HEK293 (cell line): ENCODE results near the gene EDDM13.

Experiments
- CTCF ChIA-PET: fragments of 350-600 bp; formaldehyde crosslinking; extraction: SDS; loops from one replicate; lab custom pipeline; 2021; ENCODE audit warnings: antibody characterized with exemption; lab: Yijun Ruan, JAX
- POLR2A ChIA-PET: fragments of 300-600 bp; formaldehyde crosslinking; extraction: SDS; loops from one replicate; lab custom pipeline; 2020; ENCODE audit warnings: antibody characterized with exemption, inconsistent platforms; lab: Yijun Ruan, JAX
- H3K27ac ChIP-seq: fragments of 200-500 bp; sonication (Bioruptor generic); 2 replicates; pipeline ENCODE4 v1.5.1; 2014; ENCODE audit warnings: low read depth, low read length, control low read depth, inconsistent platforms; ENCODE audit errors: extremely low read depth
- H3K36me3 ChIP-seq, 2 experiments: fragments of 200-500 bp in 1 of 2; sonication (Bioruptor generic) in 1 of 2; 1 replicate in 1 of 2; 2 replicates in 1 of 2; pipeline ENCODE4 v1.5.1; 2014 to 2017; ENCODE audit warnings: inconsistent platforms in 2 of 2, low read length in 2 of 2; ENCODE audit not compliant: control insufficient read depth in 2 of 2, insufficient read depth in 1 of 2
- H3K4me1 ChIP-seq: fragments of 200-500 bp; sonication (Bioruptor generic); 2 replicates; pipeline ENCODE4 v1.5.1; 2014; ENCODE audit warnings: mild to moderate bottlenecking, low read length, inconsistent platforms; ENCODE audit not compliant: control insufficient read depth, insufficient read depth
- H3K4me3 ChIP-seq: 2 replicates; pipeline ENCODE4 v1.5.1; 2011; ENCODE audit warnings: low read depth, mild to moderate bottlenecking, control low read depth, low read length, moderate library complexity
- H3K9me3 ChIP-seq: fragments of 200-500 bp; sonication (Bioruptor generic); 2 replicates; pipeline ENCODE4 v1.5.1; 2014; ENCODE audit warnings: low read depth, low read length, inconsistent platforms; ENCODE audit not compliant: control insufficient read depth, insufficient read depth
- GLIS1 ChIP-seq: fragments of 450-650 bp; formaldehyde crosslinking; IDR thresholded peaks from 2 replicates; pipeline ENCODE4 v1.5.1; 2016; ENCODE audit warnings: missing biosample characterization, missing genetic modification characterization
- IKZF3 ChIP-seq: fragments of 450-650 bp; IDR thresholded peaks from 2 replicates; pipeline ENCODE4 v1.5.0; 2018; ENCODE audit warnings: missing biosample characterization, mild to moderate bottlenecking, missing genetic modification characterization, moderate library complexity
- KLF10 ChIP-seq: fragments of 450-650 bp; IDR thresholded peaks from 2 replicates; pipeline ENCODE4 v1.5.1; 2018; ENCODE audit warnings: missing biosample characterization, mild to moderate bottlenecking, missing genetic modification characterization
- SCRT2 ChIP-seq: fragments of 450-650 bp; formaldehyde crosslinking; IDR thresholded peaks from 2 replicates; pipeline ENCODE4 v1.5.1; 2016; ENCODE audit warnings: missing biosample characterization, missing genetic modification characterization
- YY1 ChIP-seq: fragments of 450-650 bp; formaldehyde crosslinking; IDR thresholded peaks from 2 replicates; pipeline ENCODE4 v1.5.1; 2018; ENCODE audit warnings: missing biosample characterization, missing genetic modification characterization
- YY2 ChIP-seq: fragments of 450-650 bp; formaldehyde crosslinking; IDR thresholded peaks from 2 replicates; pipeline ENCODE4 v1.5.1; 2016; ENCODE audit warnings: missing biosample characterization, missing genetic modification characterization
- ZBTB17 ChIP-seq: fragments of 450-650 bp; formaldehyde crosslinking; IDR thresholded peaks from 2 replicates; pipeline ENCODE4 v1.5.1; 2016; ENCODE audit warnings: missing biosample characterization, missing genetic modification characterization
- ZBTB21 ChIP-seq: fragments of 450-650 bp; formaldehyde crosslinking; IDR thresholded peaks from 2 replicates; pipeline ENCODE4 v1.5.1; 2017; ENCODE audit warnings: missing biosample characterization, missing genetic modification characterization
- ZNF2 ChIP-seq: fragments of 450-650 bp; formaldehyde crosslinking; IDR thresholded peaks from 2 replicates; pipeline ENCODE4 v1.5.1; 2016; ENCODE audit warnings: missing biosample characterization, missing genetic modification characterization
- ZNF239 ChIP-seq: fragments of 450-650 bp; formaldehyde crosslinking; IDR thresholded peaks from 2 replicates; pipeline ENCODE4 v1.5.1; 2016; ENCODE audit warnings: missing biosample characterization, missing genetic modification characterization
- ZNF24 ChIP-seq: fragments of 450-650 bp; formaldehyde crosslinking; IDR thresholded peaks from 2 replicates; pipeline ENCODE4 v1.5.1; 2016; ENCODE audit warnings: missing biosample characterization, missing genetic modification characterization
- ZNF302 ChIP-seq: fragments of 450-650 bp; formaldehyde crosslinking; IDR thresholded peaks from 2 replicates; pipeline ENCODE4 v1.5.1; 2016; ENCODE audit warnings: missing biosample characterization, missing genetic modification characterization, low read depth
- TF ChIP-seq, protein P1 (sequence below): fragments of 450-650 bp; formaldehyde crosslinking; IDR thresholded peaks from 2 replicates; pipeline ENCODE4 v1.5.1; 2016; ENCODE audit warnings: missing biosample characterization, missing genetic modification characterization
- TF ChIP-seq, protein P2 (sequence below): fragments of 450-650 bp; formaldehyde crosslinking; IDR thresholded peaks from 2 replicates; pipeline ENCODE4 v1.5.1; 2016; ENCODE audit warnings: missing biosample characterization, missing genetic modification characterization
- TF ChIP-seq, protein P3 (sequence below): fragments of 450-650 bp; formaldehyde crosslinking; IDR thresholded peaks from 2 replicates; pipeline ENCODE4 v1.5.1; 2016; ENCODE audit warnings: missing biosample characterization, missing genetic modification characterization
- TF ChIP-seq, protein P4 (sequence below): fragments of 450-650 bp; formaldehyde crosslinking; IDR thresholded peaks from 2 replicates; pipeline ENCODE4 v1.5.1; 2016; ENCODE audit warnings: missing biosample characterization, missing genetic modification characterization
- TF ChIP-seq, protein P5 (sequence below): fragments of 450-650 bp; formaldehyde crosslinking; conservative IDR thresholded peaks from 2 replicates; pipeline ENCODE4 v1.5.1; 2016; ENCODE audit warnings: low read depth, missing biosample characterization, missing genetic modification characterization

EDDM13 gene

DNA sequence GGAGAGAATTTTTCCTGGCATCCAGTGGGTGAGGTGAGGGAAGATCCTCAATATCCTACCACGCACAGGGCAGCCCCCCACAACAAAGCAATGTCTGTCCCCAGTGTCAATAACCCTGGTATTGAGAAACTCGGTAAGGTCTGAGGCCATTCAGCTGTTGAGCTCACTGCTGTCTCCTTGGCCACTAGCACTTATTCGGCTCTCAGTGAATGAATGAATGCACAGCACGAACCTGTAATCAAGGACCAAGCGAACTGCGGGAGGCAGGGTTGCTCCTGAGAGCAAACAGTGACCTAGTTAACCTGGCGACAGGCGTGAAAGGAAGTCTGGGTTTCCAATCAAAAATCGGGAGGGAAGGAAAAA lies 41.5 kb downstream of the EDDM13 start:
- H3K4me1 ChIP-seq, result 0 out of 2 replicates have a peak, but pooled peaks cover 2% of the 10 kb centered on the region
- ChIA-PET POLR2A (interaction anchor here (0.9 to 2.0 kb wide), 3 partner anchors 54 to 690 kb away, joined by 3 to 4 read pairs (median 4); partner anchors contain the start of genes ZNF444 and ZNF784), CTCF (interaction anchor here (0.6 to 1.7 kb wide), 7 partner anchors 19 to 809 kb away, joined by 3 to 6 read pairs (median 3); no protein-coding TSS in a partner anchor)
- H3K27ac ChIP-seq, result peak overlapping the region; percentile 90; the same call in 1 of the 2 replicates
- TF ChIP-seq SCRT2 (tag by site-specific recombination) (peak; percentile 21; the same call in 1 of the 2 replicates), ZNF239 (tag by site-specific recombination) (no peak), GLIS1 (0 out of 2 replicates have a peak, but pooled peaks have one; percentile 8), ZNF24 (tag by site-specific recombination) (peak; percentile 79; the same call in 1 of the 2 replicates), ZNF302 (tag by site-specific recombination) (no peak), YY1 (tag by site-specific recombination) (no peak)
- peaks cover 0 to 29% of the 10 kb centered on the region in 2 experiments; a peak in 2 of 3 replicates for H3K36me3 ChIP-seq
- peak overlapping the region; percentile 100 for H3K4me3 ChIP-seq
- H3K9me3 ChIP-seq, result no peaks in the 10 kb centered on the region

DNA sequence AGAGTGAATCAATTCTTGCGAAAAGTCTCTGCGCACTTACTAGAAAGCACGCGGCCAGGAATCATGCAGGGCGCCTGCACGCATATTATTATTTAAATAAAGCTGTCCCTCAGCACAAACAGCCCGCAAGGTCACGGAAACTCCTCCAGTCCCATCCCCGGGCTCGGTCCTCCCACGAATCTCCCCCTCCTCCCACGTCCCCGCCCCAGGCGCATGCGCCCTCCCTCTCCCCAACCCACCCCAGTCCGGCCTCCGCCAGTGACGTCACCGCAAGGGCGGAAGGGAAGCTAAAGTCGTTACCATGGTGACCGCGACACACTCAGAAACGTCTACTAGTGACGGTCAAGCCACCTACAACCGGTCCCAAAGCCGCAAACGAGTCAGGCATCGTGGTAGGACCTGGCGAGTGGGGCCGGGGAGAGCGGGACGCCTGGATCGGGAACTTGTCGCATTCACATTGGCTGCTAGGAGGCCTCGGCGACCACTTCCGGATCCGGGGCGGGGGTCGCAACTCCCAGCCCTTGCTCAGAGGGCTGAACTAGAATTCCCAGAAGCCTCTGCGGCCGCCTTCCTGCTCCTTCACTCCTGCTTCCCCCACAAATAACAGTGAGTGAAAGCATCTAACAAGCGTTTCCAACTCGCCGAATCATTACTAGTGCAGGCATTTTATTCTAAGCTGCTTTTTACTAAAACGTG lies 42.0 kb downstream of the EDDM13 start, which contains the start of gene ZSCAN5A:
ZSCAN5A (minus strand) TSS at position 459 of the 696 bp plus-strand sequence. CDS start 89,793 bp downstream, outside the sequence.
- H3K27ac ChIP-seq, result peak within 1 kb of the TSS; percentile 90
- H3K4me1 ChIP-seq, result 0 out of 2 replicates have a peak, but pooled peaks cover 2% of the 10 kb centered on the region
- H3K9me3 ChIP-seq, result no peaks in the 10 kb centered on the region
- CTCF ChIA-PET, result interaction anchor here (0.6 to 1.7 kb wide), 7 partner anchors 9 to 810 kb away, joined by 3 to 6 read pairs (median 3); no protein-coding TSS in a partner anchor
- POLR2A ChIA-PET, result interaction anchor here (0.5 to 2.0 kb wide), 9 partner anchors 32 to 1593 kb away, joined by 3 to 11 read pairs (median 4); partner anchors contain the start of genes ZNF444, ZNF784 and ZNF787
- H3K36me3 ChIP-seq, result peaks cover 0 to 28% of the 10 kb centered on the region in 2 experiments; a peak in 2 of 3 replicates
- H3K4me3 ChIP-seq, result peak within 1 kb of the TSS; percentile 100
- peak; percentile 50; the same call in 1 of the 2 replicates for TF ChIP-seq YY2 (tag by site-specific recombination)
- TF ChIP-seq IKZF3 (tag by site-specific recombination), result no peak
- TF ChIP-seq KLF10 (tag by site-specific recombination), result peak; percentile 81
- TF ChIP-seq, protein P1, sequence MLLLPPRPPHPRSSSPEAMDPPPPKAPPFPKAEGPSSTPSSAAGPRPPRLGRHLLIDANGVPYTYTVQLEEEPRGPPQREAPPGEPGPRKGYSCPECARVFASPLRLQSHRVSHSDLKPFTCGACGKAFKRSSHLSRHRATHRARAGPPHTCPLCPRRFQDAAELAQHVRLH (tag by site-specific recombination), result peak; percentile 88
- TF ChIP-seq, protein P2, sequence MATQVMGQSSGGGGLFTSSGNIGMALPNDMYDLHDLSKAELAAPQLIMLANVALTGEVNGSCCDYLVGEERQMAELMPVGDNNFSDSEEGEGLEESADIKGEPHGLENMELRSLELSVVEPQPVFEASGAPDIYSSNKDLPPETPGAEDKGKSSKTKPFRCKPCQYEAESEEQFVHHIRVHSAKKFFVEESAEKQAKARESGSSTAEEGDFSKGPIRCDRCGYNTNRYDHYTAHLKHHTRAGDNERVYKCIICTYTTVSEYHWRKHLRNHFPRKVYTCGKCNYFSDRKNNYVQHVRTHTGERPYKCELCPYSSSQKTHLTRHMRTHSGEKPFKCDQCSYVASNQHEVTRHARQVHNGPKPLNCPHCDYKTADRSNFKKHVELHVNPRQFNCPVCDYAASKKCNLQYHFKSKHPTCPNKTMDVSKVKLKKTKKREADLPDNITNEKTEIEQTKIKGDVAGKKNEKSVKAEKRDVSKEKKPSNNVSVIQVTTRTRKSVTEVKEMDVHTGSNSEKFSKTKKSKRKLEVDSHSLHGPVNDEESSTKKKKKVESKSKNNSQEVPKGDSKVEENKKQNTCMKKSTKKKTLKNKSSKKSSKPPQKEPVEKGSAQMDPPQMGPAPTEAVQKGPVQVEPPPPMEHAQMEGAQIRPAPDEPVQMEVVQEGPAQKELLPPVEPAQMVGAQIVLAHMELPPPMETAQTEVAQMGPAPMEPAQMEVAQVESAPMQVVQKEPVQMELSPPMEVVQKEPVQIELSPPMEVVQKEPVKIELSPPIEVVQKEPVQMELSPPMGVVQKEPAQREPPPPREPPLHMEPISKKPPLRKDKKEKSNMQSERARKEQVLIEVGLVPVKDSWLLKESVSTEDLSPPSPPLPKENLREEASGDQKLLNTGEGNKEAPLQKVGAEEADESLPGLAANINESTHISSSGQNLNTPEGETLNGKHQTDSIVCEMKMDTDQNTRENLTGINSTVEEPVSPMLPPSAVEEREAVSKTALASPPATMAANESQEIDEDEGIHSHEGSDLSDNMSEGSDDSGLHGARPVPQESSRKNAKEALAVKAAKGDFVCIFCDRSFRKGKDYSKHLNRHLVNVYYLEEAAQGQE (tag by site-specific recombination), result no peak
- TF ChIP-seq, protein P3, sequence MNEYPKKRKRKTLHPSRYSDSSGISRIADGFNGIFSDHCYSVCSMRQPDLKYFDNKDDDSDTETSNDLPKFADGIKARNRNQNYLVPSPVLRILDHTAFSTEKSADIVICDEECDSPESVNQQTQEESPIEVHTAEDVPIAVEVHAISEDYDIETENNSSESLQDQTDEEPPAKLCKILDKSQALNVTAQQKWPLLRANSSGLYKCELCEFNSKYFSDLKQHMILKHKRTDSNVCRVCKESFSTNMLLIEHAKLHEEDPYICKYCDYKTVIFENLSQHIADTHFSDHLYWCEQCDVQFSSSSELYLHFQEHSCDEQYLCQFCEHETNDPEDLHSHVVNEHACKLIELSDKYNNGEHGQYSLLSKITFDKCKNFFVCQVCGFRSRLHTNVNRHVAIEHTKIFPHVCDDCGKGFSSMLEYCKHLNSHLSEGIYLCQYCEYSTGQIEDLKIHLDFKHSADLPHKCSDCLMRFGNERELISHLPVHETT (tag by site-specific recombination), result 0 out of 2 replicates have a peak, but pooled peaks have one; percentile 21
- TF ChIP-seq, protein P4, sequence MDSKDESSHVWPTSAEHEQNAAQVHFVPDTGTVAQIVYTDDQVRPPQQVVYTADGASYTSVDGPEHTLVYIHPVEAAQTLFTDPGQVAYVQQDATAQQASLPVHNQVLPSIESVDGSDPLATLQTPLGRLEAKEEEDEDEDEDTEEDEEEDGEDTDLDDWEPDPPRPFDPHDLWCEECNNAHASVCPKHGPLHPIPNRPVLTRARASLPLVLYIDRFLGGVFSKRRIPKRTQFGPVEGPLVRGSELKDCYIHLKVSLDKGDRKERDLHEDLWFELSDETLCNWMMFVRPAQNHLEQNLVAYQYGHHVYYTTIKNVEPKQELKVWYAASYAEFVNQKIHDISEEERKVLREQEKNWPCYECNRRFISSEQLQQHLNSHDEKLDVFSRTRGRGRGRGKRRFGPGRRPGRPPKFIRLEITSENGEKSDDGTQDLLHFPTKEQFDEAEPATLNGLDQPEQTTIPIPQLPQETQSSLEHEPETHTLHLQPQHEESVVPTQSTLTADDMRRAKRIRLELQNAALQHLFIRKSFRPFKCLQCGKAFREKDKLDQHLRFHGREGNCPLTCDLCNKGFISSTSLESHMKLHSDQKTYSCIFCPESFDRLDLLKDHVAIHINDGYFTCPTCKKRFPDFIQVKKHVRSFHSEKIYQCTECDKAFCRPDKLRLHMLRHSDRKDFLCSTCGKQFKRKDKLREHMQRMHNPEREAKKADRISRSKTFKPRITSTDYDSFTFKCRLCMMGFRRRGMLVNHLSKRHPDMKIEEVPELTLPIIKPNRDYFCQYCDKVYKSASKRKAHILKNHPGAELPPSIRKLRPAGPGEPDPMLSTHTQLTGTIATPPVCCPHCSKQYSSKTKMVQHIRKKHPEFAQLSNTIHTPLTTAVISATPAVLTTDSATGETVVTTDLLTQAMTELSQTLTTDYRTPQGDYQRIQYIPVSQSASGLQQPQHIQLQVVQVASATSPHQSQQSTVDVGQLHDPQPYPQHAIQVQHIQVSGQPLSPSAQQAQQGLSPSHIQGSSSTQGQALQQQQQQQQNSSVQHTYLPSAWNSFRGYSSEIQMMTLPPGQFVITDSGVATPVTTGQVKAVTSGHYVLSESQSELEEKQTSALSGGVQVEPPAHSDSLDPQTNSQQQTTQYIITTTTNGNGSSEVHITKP (tag by site-specific recombination), result peak; percentile 68
- TF ChIP-seq ZBTB17 (tag by site-specific recombination), result no peak
- TF ChIP-seq, protein P5, sequence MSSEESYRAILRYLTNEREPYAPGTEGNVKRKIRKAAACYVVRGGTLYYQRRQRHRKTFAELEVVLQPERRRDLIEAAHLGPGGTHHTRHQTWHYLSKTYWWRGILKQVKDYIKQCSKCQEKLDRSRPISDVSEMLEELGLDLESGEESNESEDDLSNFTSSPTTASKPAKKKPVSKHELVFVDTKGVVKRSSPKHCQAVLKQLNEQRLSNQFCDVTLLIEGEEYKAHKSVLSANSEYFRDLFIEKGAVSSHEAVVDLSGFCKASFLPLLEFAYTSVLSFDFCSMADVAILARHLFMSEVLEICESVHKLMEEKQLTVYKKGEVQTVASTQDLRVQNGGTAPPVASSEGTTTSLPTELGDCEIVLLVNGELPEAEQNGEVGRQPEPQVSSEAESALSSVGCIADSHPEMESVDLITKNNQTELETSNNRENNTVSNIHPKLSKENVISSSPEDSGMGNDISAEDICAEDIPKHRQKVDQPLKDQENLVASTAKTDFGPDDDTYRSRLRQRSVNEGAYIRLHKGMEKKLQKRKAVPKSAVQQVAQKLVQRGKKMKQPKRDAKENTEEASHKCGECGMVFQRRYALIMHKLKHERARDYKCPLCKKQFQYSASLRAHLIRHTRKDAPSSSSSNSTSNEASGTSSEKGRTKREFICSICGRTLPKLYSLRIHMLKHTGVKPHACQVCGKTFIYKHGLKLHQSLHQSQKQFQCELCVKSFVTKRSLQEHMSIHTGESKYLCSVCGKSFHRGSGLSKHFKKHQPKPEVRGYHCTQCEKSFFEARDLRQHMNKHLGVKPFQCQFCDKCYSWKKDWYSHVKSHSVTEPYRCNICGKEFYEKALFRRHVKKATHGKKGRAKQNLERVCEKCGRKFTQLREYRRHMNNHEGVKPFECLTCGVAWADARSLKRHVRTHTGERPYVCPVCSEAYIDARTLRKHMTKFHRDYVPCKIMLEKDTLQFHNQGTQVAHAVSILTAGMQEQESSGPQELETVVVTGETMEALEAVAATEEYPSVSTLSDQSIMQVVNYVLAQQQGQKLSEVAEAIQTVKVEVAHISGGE (tag by site-specific recombination), result peak; percentile 95
- TF ChIP-seq ZBTB21, result peak; percentile 93
- 0 out of 2 replicates have a peak, but pooled peaks have one; percentile 39 for TF ChIP-seq ZNF2 (tag by site-specific recombination)
